GM18502 (cell line): ENCODE data around the gene EYA2.
"Not testable (repeated sequence)": the region's sequence is repeated elsewhere in the genome, so short reads cannot be mapped to it uniquely, and the experiment has no call there.

ENCODE experiments used
- ATAC-seq: cut with Tn5 transposase; IDR thresholded peaks from one replicate; pipeline ENCODE4 v1.9.1; 2021; ENCODE audit warnings: mild to moderate bottlenecking; ENCODE audit not compliant: unreplicated experiment, poor library complexity

Gene EYA2

GRCh38 chr20:46894579-46894958 is at the start of gene EYA2:
EYA2 (plus strand) TSS chr20:46894843; CDS start chr20:46990011, 95,168 bp downstream.
- no peak for ATAC-seq

- ATAC-seq, result no peak
These were observed 49.7 kb upstream of the EYA2 start for GRCh38 chr20:46844965-46845364.

GRCh38 chr20:46849269-46849668 is 45.4 kb upstream of the EYA2 start:
- no peak for ATAC-seq

- ATAC-seq, result no peak
These were observed 44.9 kb upstream of the EYA2 start for GRCh38 chr20:46849751-46850150.

GRCh38 chr20:46850416-46850815 is 44.2 kb upstream of the EYA2 start:
- ATAC-seq, result no peak

GRCh38 chr20:46850896-46851295 is 43.7 kb upstream of the EYA2 start:
- no peak for ATAC-seq

GRCh38 chr20:46851746-46852145 is 42.9 kb upstream of the EYA2 start:
- no peak for ATAC-seq

- ATAC-seq, result no peak
These were observed 42.3 kb upstream of the EYA2 start for GRCh38 chr20:46852313-46852712.

- no peak for ATAC-seq
These were observed 40.7 kb upstream of the EYA2 start for GRCh38 chr20:46853926-46854325.

- ATAC-seq, result no peak
These were observed 37.4 kb upstream of the EYA2 start for GRCh38 chr20:46857061-46857831.

- no peak for ATAC-seq
These were observed 28.8 kb upstream of the EYA2 start for GRCh38 chr20:46865824-46866223.

GRCh38 chr20:46870041-46870440 is 24.6 kb upstream of the EYA2 start:
- no peak for ATAC-seq

- no peak for ATAC-seq
These were observed 22.1 kb upstream of the EYA2 start for GRCh38 chr20:46872328-46873211.

GRCh38 chr20:46875059-46875458 is 19.6 kb upstream of the EYA2 start:
- no peak for ATAC-seq

GRCh38 chr20:46879386-46879785 is 15.3 kb upstream of the EYA2 start:
- no peak for ATAC-seq

GRCh38 chr20:46879963-46880362 is 14.7 kb upstream of the EYA2 start:
- ATAC-seq, result not testable (repeated sequence)

- no peak for ATAC-seq
These were observed 10.8 kb upstream of the EYA2 start for GRCh38 chr20:46883892-46884291.

- ATAC-seq, result no peak
These were observed 4.0 kb upstream of the EYA2 start for GRCh38 chr20:46890682-46891081.

GRCh38 chr20:46893051-46893450 is 1.6 kb upstream of the EYA2 start:
- no peak for ATAC-seq

- no peak for ATAC-seq
These were observed 615 bp upstream of the EYA2 start for GRCh38 chr20:46893877-46894578.
